ENCODE results near the gene URGCP.
"Not testable (repeated sequence)": the region's sequence is repeated elsewhere in the genome, so short reads cannot be mapped to it uniquely, and the experiment has no call there.

URGCP gene

DNA sequence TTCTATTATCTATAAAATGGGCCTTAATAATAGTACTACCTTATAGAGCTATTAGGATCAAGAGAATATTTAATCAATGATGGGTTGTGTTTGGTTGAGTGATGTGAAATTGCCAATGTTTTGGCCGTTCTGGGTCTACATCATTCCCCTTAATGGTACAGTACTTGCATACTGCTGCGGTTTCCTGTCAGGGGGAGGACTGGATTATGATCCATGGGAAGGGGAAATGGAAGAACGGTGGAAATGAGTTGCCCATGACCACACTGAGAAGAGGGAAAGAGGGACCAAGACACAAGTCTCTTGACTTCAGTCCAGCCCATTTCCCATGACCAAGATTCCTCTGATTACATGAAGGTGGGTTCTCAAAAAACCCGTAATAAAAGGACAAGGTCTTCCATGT, 36.1 kb downstream of the URGCP start:
- no peak for DNase-seq

DNA sequence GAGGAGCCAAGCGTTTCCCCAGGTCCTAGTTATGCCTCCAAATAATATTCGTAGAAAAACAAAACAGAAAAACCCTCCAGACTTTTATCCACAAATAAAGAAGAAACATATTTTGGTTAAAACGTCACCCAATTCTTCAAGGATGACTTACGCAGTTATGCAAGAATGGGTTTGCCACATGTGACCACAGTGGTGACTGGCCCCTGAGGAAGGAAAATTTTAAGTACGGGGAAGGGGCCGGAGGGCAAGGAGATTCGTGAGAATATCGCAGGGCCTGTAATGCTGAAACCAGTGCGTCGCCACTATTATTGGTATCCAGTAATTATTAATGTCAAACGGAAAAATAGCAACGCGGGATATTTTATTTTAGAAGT, 36.5 kb downstream of the URGCP start:
- peak; percentile 52 for DNase-seq

GRCh38 chr7:43869006-43869866, 37.2 kb downstream of the URGCP start, which contains the start of gene MRPS24:
Gene MRPS24, minus strand, starts transcription at chr7:43869517. Its CDS starts 22 bp downstream, at chr7:43869495.
- DNase-seq, result peak; percentile 97

DNA sequence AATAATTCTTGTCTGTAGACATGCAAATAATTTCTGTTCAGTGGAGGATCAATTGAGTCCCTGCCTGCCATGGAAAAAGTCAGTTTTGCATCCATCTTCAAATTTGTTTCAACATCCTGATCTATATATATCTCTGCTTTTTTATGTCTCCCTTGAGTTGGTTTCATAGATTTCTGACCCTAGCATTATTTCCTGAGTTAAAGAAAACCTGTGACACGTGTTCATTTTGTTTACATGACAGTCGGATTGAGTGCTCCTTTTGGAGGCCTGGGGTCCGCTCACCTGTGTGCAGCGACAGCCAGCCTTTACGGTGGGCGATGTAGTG, 37.8 kb downstream of the URGCP start:
- DNase-seq, result no peak

DNA sequence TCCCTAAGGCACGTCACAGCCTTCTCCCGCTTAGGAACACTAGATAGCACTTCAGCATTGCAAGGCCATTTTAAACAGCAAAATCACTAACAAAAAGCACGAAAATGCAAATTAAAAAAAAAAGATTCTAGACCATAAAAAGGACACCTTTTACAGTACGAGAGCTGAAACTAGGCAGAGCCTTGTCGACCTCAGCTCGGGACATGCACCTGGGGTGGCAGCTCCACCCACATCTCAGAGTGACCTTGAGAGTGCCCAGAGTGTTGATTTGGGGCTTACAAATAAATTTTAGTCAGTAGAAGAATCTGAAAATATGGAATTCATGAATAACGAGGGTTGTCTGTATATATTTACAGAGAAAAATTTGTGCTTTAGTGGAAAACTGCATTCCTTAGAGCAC, 38.2 kb downstream of the URGCP start:
- DNase-seq, result no peak

GRCh38 chr7:43865277-43865676, 41.1 kb downstream of the URGCP start:
- no peak for DNase-seq

DNA sequence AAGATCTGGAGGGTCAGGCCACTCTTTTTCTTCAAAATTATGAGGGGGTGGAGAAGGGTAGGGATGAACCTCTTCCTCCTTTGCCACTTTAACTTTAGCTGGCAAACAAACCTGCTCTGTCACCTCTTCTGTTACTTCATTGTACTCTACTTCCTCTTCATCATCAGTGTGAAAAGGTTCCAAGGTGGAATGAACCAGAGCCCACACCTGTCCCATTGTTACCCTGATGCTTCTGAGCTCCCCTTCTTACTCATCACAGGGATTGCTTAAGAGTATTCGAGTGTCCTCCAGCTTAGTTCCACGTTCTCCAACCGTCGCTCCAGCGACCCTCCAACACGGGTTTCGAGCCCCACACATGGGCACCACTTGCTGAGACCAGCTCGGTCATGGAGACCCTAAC, 42.3 kb downstream of the URGCP start:
- no peak for DNase-seq

DNA sequence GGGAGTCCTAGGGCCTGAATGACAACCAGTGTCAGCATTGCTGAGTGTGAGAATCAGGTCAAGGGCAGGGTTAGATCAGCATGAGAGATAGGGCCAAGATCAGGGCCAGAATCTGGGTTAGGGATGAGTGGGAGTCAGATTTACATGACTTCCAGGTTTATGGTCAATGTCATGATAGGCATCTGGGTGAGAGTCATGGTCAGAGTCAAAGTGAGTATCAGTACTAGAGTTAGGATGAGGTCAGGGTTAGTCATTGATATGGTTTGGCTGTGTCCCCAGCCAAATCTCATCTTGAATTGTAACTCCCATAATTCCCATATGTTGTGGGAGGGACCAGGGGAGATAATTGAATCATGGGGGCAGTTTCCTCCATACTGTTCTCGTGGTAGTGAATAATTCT, 49.4 kb downstream of the URGCP start:
- DNase-seq, result no peak

DNA sequence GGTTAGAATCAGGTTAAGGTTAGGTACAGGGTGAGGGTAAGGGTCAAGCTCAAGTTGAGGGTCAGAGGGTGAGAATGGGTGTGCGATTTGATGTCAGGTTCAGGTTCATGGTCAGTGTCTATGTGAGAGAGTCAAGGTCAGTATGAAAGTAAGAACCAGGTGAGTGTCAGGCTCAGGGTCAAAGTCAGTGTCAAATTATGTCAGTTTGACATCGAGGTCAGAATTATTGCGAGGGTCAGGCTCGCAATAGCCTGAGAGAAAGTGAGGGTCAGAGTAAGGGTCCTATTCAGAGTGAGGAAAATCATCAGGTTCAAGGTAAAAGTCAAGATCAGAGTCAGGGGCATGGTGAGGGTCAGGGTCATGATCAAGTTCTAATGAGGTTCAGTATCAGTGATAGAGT, 50.1 kb downstream of the URGCP start:
- no peak for DNase-seq

DNA sequence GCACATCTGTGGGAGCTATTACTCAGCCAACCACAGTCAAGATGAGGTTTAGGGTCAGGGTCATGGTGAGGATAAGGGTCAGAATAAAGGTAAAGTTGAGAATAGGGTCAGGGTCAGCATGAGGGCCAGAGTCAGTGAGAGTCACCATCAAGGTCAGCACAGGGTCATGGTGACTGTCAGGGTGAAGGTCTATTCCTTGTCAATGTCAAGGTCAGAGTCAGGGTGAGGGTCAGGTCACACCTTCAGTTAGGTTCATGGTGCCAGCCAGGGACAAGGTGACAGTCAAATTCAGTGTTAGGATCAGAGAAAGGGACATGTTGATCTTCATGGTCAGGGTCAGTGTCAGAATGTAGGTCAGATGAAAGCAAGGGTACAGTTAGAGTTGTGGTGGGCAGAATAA, 51.2 kb downstream of the URGCP start:
- no peak for DNase-seq

DNA sequence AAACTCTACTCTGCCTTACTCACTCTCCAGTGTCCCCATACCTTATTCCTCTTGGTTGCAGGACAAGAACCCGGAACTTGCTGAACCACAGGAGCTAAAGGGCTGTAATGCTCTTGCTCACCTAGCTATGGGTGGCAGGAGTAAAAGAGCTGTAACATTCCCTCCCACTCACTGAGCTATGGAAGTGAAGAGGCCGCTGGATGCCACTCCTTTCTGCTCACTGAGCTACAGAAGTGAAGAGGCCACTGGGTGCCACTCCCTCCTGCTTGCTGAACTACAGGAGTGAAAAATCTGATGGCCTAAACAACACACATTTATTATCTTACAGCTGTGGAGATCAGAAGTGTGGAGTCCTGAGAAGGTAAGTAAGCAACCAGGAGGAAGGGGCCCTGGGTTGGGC, 54.6 kb downstream of the URGCP start:
- DNase-seq, result no peak

GRCh38 chr7:43850348-43851116, 55.9 kb downstream of the URGCP start:
- peak; percentile 43 for DNase-seq

GRCh38 chr7:43849047-43849446, 57.3 kb downstream of the URGCP start:
- DNase-seq, result no peak

- no peak for DNase-seq
Observed at GRCh38 chr7:43847496-43847895, 58.9 kb downstream of the URGCP start.

- no peak for DNase-seq
Observed at GRCh38 chr7:43844662-43845061, 61.7 kb downstream of the URGCP start.

DNA sequence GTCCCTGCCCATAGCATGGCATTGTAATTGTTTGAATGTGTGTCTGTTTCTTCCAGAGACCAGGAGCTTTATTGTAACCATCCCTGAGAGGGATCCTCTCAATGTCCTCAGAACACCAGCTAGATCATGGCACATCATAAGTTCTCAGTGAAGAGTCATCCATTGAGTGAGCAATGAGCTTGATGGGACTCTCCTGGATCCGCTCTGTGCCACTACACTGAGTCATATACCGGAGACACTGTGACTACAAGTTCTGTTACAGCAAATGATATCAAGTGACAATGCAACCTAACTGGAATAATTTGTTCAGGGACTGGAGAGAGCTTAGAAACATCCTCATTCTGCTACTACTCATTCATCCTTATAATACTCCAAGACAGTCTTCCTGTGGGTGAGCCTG, 62.1 kb downstream of the URGCP start:
- DNase-seq, result no peak

DNA sequence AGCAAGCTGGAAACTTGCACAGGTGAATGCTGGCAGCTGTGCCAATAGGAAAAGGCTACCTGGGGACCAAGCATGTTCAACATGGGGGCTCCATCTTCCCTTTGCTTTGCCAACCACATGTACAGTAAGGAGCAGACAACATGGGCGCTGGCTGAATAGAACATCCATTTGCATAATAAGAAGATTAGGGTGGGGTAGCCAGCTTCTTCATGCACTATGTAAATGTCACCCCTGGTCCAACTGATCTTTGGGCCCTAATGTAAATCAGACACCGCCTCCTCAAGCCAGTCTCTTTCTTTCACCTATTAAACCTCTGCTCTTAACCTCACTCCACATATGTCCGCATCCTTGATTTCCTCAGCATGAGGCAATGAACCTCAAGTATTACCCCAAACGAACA, 63.1 kb downstream of the URGCP start:
- DNase-seq, result no peak

GRCh38 chr7:43838201-43838658, 68.2 kb downstream of the URGCP start:
- DNase-seq, result no peak

GRCh38 chr7:43834463-43835251, 71.7 kb downstream of the URGCP start:
- DNase-seq, result no peak

- DNase-seq, result not testable (repeated sequence)
Observed at GRCh38 chr7:43830917-43831316, 75.5 kb downstream of the URGCP start.

Measured in femur (tissue), 1 donor.